Memory B cell (primary cell): ENCODE measurements around the gene STK16.
"Not testable (repeated sequence)": the region's sequence is repeated elsewhere in the genome, so short reads cannot be mapped to it uniquely, and the experiment has no call there.

Experiments used
- ATAC-seq: fragments of 150-1000 bp; cut with Tn5 transposase; 2 replicates; pipeline ENCODE4 v1.10.0; 2021; ENCODE audit warnings: low read depth, mild to moderate bottlenecking, moderate library complexity
- DNase-seq, 2 donors: peaks; one replicate each; pipeline ENCODE4 v3.0.0; 2022; ENCODE audit warnings: low spot score in 2 of 2
- H3K27ac Mint-ChIP-seq: one replicate; pipeline ENCODE4 v1.8.0; 2022; ENCODE audit warnings: mild to moderate bottlenecking, moderate library complexity, mixed read lengths
- H3K27me3 Mint-ChIP-seq: one replicate; pipeline ENCODE4 v1.8.0; 2022; ENCODE audit warnings: mixed read lengths
- H3K36me3 Mint-ChIP-seq: one replicate; pipeline ENCODE4 v1.8.0; 2022; ENCODE audit warnings: mild to moderate bottlenecking, mixed read lengths
- H3K4me1 Mint-ChIP-seq: one replicate; pipeline ENCODE4 v1.8.0; 2022; ENCODE audit warnings: mixed read lengths
- H3K4me3 Mint-ChIP-seq: one replicate; pipeline ENCODE4 v1.8.0; 2022; ENCODE audit warnings: mild to moderate bottlenecking, moderate library complexity, mixed read lengths
- H3K9me3 Mint-ChIP-seq: one replicate; pipeline ENCODE4 v1.8.0; 2022; ENCODE audit warnings: mixed read lengths

Gene STK16

GRCh38 chr2:219258942-219259341 lies 13.7 kb downstream of the STK16 start:
- not testable (repeated sequence) for H3K27me3 Mint-ChIP-seq, ATAC-seq, DNase-seq, H3K9me3 Mint-ChIP-seq, H3K27ac Mint-ChIP-seq, H3K4me3 Mint-ChIP-seq
- peaks cover 11% of the 10 kb centered on the region for H3K36me3 Mint-ChIP-seq
- peaks cover 10% of the 10 kb centered on the region for H3K4me1 Mint-ChIP-seq

- Mint-ChIP-seq H3K27ac (no peak overlapping the region), H3K4me3 (no peak overlapping the region)
- ATAC-seq = no peak
These were observed 16.0 kb downstream of the STK16 start for GRCh38 chr2:219261024-219261855.

GRCh38 chr2:219266232-219266631 lies 21.0 kb downstream of the STK16 start:
- Mint-ChIP-seq H3K27ac (no peak overlapping the region), H3K27me3 (no peaks in the 10 kb centered on the region)

More at GRCh38 chr2:219261024-219261855, 16.0 kb downstream of the STK16 start:
- Mint-ChIP-seq H3K9me3 (no peaks in the 10 kb centered on the region), H3K4me1 (peaks cover 4% of the 10 kb centered on the region), H3K36me3 (peaks cover 11% of the 10 kb centered on the region), H3K27me3 (no peaks in the 10 kb centered on the region)
- DNase-seq = no peak

GRCh38 chr2:219266886-219267285 lies 21.6 kb downstream of the STK16 start:
- no peak for DNase-seq
- no peaks in the 10 kb centered on the region for H3K27me3 Mint-ChIP-seq
- ATAC-seq = no peak
- H3K4me3 Mint-ChIP-seq = no peak overlapping the region
- no peaks in the 10 kb centered on the region for H3K9me3 Mint-ChIP-seq
- H3K27ac Mint-ChIP-seq = no peak overlapping the region
- H3K36me3 Mint-ChIP-seq = peaks cover 7% of the 10 kb centered on the region
- H3K4me1 Mint-ChIP-seq = peaks cover 16% of the 10 kb centered on the region

More at GRCh38 chr2:219266232-219266631, 21.0 kb downstream of the STK16 start:
- H3K36me3 Mint-ChIP-seq = peaks cover 7% of the 10 kb centered on the region
- DNase-seq = no peak
- H3K4me3 Mint-ChIP-seq = no peak overlapping the region
- ATAC-seq = no peak
- peaks cover 16% of the 10 kb centered on the region for H3K4me1 Mint-ChIP-seq
- no peaks in the 10 kb centered on the region for H3K9me3 Mint-ChIP-seq

- H3K27me3 Mint-ChIP-seq = no peaks in the 10 kb centered on the region
- DNase-seq (no peak), ATAC-seq (no peak)
- H3K9me3 Mint-ChIP-seq = no peaks in the 10 kb centered on the region
- peaks cover 7% of the 10 kb centered on the region for H3K36me3 Mint-ChIP-seq
- no peak overlapping the region for H3K4me3 Mint-ChIP-seq
- no peak overlapping the region for H3K27ac Mint-ChIP-seq
- H3K4me1 Mint-ChIP-seq = peaks cover 20% of the 10 kb centered on the region
These were observed 23.0 kb downstream of the STK16 start for GRCh38 chr2:219268294-219268693.

- ATAC-seq = no peak
- peaks cover 22% of the 10 kb centered on the region for H3K4me1 Mint-ChIP-seq
These were observed 24.2 kb downstream of the STK16 start for GRCh38 chr2:219269362-219270054.

GRCh38 chr2:219270055-219270372 lies 24.7 kb downstream of the STK16 start:
- ATAC-seq (no peak), DNase-seq (no peak)
- H3K27ac Mint-ChIP-seq = no peak overlapping the region
- H3K9me3 Mint-ChIP-seq = no peaks in the 10 kb centered on the region
- peaks cover 11% of the 10 kb centered on the region for H3K36me3 Mint-ChIP-seq
- peaks cover 24% of the 10 kb centered on the region for H3K4me1 Mint-ChIP-seq
- H3K4me3 Mint-ChIP-seq = no peak overlapping the region
- no peaks in the 10 kb centered on the region for H3K27me3 Mint-ChIP-seq

More at GRCh38 chr2:219269362-219270054, 24.2 kb downstream of the STK16 start:
- Mint-ChIP-seq H3K27me3 (no peaks in the 10 kb centered on the region), H3K36me3 (peaks cover 7% of the 10 kb centered on the region), H3K9me3 (no peaks in the 10 kb centered on the region), H3K4me3 (no peak overlapping the region), H3K27ac (no peak overlapping the region)
- no peak for DNase-seq

- Mint-ChIP-seq H3K27me3 (no peaks in the 10 kb centered on the region), H3K36me3 (peaks cover 11% of the 10 kb centered on the region), H3K4me3 (no peak overlapping the region), H3K9me3 (no peaks in the 10 kb centered on the region), H3K4me1 (peaks cover 24% of the 10 kb centered on the region), H3K27ac (no peak overlapping the region)
- no peak for DNase-seq
- no peak for ATAC-seq
These were observed 25.7 kb downstream of the STK16 start for GRCh38 chr2:219271021-219271420.

- no peak for ATAC-seq
- H3K4me1 Mint-ChIP-seq = peaks cover 24% of the 10 kb centered on the region
- DNase-seq = no peak
- no peak overlapping the region for H3K27ac Mint-ChIP-seq
- H3K36me3 Mint-ChIP-seq = peaks cover 8% of the 10 kb centered on the region
- no peaks in the 10 kb centered on the region for H3K27me3 Mint-ChIP-seq
- H3K4me3 Mint-ChIP-seq = no peak overlapping the region
- no peaks in the 10 kb centered on the region for H3K9me3 Mint-ChIP-seq
These were observed 27.1 kb downstream of the STK16 start for GRCh38 chr2:219272356-219272755.

GRCh38 chr2:219272995-219273394 lies 27.7 kb downstream of the STK16 start:
- H3K27me3 Mint-ChIP-seq = no peaks in the 10 kb centered on the region
- ATAC-seq = no peak
- H3K4me3 Mint-ChIP-seq = no peak overlapping the region
- H3K4me1 Mint-ChIP-seq = peaks cover 26% of the 10 kb centered on the region
- H3K36me3 Mint-ChIP-seq = peaks cover 8% of the 10 kb centered on the region
- no peaks in the 10 kb centered on the region for H3K9me3 Mint-ChIP-seq
- DNase-seq = no peak
- H3K27ac Mint-ChIP-seq = no peak overlapping the region

- no peak for DNase-seq
- ATAC-seq = no peak
- H3K4me3 Mint-ChIP-seq = no peak overlapping the region
- H3K36me3 Mint-ChIP-seq = peaks cover 8% of the 10 kb centered on the region
- no peaks in the 10 kb centered on the region for H3K27me3 Mint-ChIP-seq
- peaks cover 31% of the 10 kb centered on the region for H3K4me1 Mint-ChIP-seq
- no peak overlapping the region for H3K27ac Mint-ChIP-seq
- no peaks in the 10 kb centered on the region for H3K9me3 Mint-ChIP-seq
These were observed 28.7 kb downstream of the STK16 start for GRCh38 chr2:219273937-219274336.

- H3K9me3 Mint-ChIP-seq = no peaks in the 10 kb centered on the region
- no peak overlapping the region for H3K4me3 Mint-ChIP-seq
- DNase-seq = no peak
These were observed 29.2 kb downstream of the STK16 start for GRCh38 chr2:219274361-219274921.

GRCh38 chr2:219277703-219278654 lies 32.7 kb downstream of the STK16 start:
- peaks cover 9% of the 10 kb centered on the region for H3K36me3 Mint-ChIP-seq
- peaks cover 34% of the 10 kb centered on the region for H3K4me1 Mint-ChIP-seq
- H3K9me3 Mint-ChIP-seq = no peaks in the 10 kb centered on the region

More at GRCh38 chr2:219274361-219274921, 29.2 kb downstream of the STK16 start:
- H3K36me3 Mint-ChIP-seq = peaks cover 6% of the 10 kb centered on the region
- H3K27me3 Mint-ChIP-seq = no peaks in the 10 kb centered on the region
- H3K4me1 Mint-ChIP-seq = peaks cover 31% of the 10 kb centered on the region
- no peak for ATAC-seq
- no peak overlapping the region for H3K27ac Mint-ChIP-seq

More at GRCh38 chr2:219277703-219278654, 32.7 kb downstream of the STK16 start:
- Mint-ChIP-seq H3K27ac (peak overlapping the region; percentile 97), H3K4me3 (peak overlapping the region; percentile 94), H3K27me3 (no peaks in the 10 kb centered on the region)
- DNase-seq (peak; percentile 81 to 88), ATAC-seq (peak; percentile 6)
